ENCODE measurements around the gene ARL15.

The ARL15 gene

DNA sequence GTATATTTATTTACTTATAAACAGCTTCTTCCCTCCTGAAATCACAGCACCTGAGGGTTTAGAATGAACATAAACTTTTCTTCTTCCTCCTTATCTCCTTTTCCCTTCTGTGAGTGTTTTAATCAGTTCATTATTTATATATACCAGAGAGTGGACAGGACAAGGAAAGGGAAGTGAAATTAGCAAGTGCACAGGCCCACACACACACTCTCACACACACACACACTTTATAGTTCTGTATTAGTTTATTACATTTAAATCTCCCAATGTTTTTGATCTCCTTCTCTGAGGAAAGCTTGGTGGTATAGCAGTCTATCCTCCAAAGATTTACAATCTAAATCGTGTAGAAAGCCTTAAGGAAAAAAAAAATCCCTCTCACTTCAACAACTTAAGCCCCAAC, 396.4 kb downstream of the ARL15 start:
- TF ChIP-seq, protein P1, sequence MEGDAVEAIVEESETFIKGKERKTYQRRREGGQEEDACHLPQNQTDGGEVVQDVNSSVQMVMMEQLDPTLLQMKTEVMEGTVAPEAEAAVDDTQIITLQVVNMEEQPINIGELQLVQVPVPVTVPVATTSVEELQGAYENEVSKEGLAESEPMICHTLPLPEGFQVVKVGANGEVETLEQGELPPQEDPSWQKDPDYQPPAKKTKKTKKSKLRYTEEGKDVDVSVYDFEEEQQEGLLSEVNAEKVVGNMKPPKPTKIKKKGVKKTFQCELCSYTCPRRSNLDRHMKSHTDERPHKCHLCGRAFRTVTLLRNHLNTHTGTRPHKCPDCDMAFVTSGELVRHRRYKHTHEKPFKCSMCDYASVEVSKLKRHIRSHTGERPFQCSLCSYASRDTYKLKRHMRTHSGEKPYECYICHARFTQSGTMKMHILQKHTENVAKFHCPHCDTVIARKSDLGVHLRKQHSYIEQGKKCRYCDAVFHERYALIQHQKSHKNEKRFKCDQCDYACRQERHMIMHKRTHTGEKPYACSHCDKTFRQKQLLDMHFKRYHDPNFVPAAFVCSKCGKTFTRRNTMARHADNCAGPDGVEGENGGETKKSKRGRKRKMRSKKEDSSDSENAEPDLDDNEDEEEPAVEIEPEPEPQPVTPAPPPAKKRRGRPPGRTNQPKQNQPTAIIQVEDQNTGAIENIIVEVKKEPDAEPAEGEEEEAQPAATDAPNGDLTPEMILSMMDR (IDR thresholded peaks at IDR 0.05; ENCODE audit: low read length, missing control alignments) = no peak
- DNase-seq (ENCODE audit: low read depth) = no peak

DNA sequence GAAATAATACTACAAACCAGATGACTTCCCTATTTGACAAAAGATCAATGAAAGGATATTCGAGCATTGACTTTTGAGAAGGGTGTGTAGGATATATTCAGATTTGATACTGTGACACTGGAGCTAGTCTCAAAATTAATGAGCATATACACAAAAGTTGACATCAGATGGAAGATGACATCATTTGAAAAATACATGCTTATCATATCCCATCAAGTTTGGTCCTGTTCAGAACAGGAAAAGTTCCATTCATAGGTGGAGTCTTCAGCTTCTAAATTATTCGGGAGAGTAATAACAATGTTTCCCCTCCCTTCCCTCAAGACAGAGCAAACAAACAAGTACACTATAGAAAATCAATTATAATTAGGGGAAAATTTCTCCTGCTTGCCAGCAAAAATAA, 401.6 kb downstream of the ARL15 start:
- DNase-seq (ENCODE audit: low read depth) = no peak
- H3K4me3 ChIP-seq (replicated peaks; ENCODE audit: low read depth, low read length) = no peak overlapping the region
- TF ChIP-seq, protein P1 (IDR thresholded peaks at IDR 0.05; ENCODE audit: low read length, missing control alignments) = no peak

More for the DNA sequence above, 396.4 kb downstream of the ARL15 start:
- H3K4me3 ChIP-seq (replicated peaks; ENCODE audit: low read depth, low read length) = no peak overlapping the region

DNA sequence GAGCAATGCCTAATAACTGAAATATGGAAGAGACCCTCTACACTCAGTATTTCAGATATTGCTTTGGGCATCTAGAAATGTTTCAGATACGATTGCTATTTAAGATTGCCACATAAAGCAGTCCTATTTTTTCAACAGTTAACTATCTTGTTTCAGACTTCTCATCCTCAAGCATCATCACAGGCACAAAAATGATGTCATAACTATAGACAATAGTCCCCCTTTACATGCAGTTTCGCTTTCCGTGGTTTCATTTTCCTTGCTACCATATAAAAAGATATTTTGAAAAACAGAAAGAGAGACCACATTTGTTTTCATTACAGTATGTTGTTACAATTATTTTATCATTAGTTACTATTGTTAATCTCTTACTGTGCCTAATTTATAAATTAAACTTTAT, 402.5 kb downstream of the ARL15 start:
- TF ChIP-seq, protein P1 (IDR thresholded peaks at IDR 0.05; ENCODE audit: low read length, missing control alignments) = no peak
- no peak for DNase-seq (ENCODE audit: low read depth)
- no peak overlapping the region for H3K4me3 ChIP-seq (replicated peaks; ENCODE audit: low read depth, low read length)

DNA sequence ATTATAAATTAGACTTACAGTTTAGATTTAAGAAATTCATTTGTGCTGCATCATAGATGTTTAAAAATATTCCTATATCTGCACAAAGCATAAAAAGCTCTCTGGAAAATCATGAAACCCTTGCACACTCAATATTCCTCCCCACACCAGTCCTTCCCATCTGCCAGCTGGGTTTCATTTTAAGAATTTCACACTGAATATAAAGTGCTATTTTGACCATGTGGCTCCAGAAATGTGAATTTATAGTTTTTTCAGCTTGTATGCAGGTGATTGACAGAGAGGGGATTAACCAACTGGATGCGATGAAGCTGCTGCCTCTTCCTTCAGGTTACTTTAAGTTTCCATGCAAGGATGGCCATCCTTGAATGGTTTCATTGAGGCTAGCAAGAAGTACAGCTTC, 403.6 kb downstream of the ARL15 start:
- TF ChIP-seq, protein P1 (IDR thresholded peaks at IDR 0.05; ENCODE audit: low read length, missing control alignments) = no peak
- no peak for DNase-seq (ENCODE audit: low read depth)
- no peak overlapping the region for H3K4me3 ChIP-seq (replicated peaks; ENCODE audit: low read depth, low read length)

- TF ChIP-seq, protein P1 (IDR thresholded peaks at IDR 0.05; ENCODE audit: low read length, missing control alignments) = no peak
- no peak for DNase-seq (ENCODE audit: low read depth)
- no peak overlapping the region for H3K4me3 ChIP-seq (replicated peaks; ENCODE audit: low read depth, low read length)
Measured at GRCh38 chr5:53902296-53902907, 408.0 kb downstream of the ARL15 start.

- DNase-seq (ENCODE audit: low read depth) = no peak
- TF ChIP-seq, protein P1 (IDR thresholded peaks at IDR 0.05; ENCODE audit: low read length, missing control alignments) = no peak
- H3K4me3 ChIP-seq (replicated peaks; ENCODE audit: low read depth, low read length) = no peak overlapping the region
Measured at GRCh38 chr5:53900677-53901076, 409.7 kb downstream of the ARL15 start.

GRCh38 chr5:53895091-53895683, 415.2 kb downstream of the ARL15 start:
- no peak for DNase-seq (ENCODE audit: low read depth)
- no peak overlapping the region for H3K4me3 ChIP-seq (replicated peaks; ENCODE audit: low read depth, low read length)
- TF ChIP-seq, protein P1 (IDR thresholded peaks at IDR 0.05; ENCODE audit: low read length, missing control alignments) = no peak

All from fibroblast of pulmonary artery (primary cell).